HepG2 (cell line): ENCODE results near the gene MRPS14. TPM values are rescaled to one million over a fixed set of nuclear protein-coding genes. Genes with fewer than 3 reads are reported as not detected.

Source experiments
- BCL6 ChIP-seq: IDR thresholded peaks from 2 replicates; pipeline ENCODE4 v1.6.1; 2016; ENCODE audit warnings: missing genetic modification reagents, missing compliant biosample characterization
- ELF1 ChIP-seq: sonication (generic); formaldehyde crosslinking; IDR thresholded peaks from 2 replicates; pipeline ENCODE4 v1.4.0; 2020; ENCODE audit warnings: missing genetic modification reagents
- FOXP1 ChIP-seq, 2 experiments: fragments of 450-650 bp in 1 of 2; IDR thresholded peaks; 2 replicates each; pipeline ENCODE4 v1.6.1; 2017 to 2018; ENCODE audit warnings: antibody characterized with exemption in 1 of 2
- JDP2 ChIP-seq: sonication (generic); formaldehyde crosslinking; IDR thresholded peaks from 2 replicates; pipeline ENCODE4 v1.8.1; 2022; ENCODE audit warnings: missing genetic modification reagents, borderline replicate concordance
- MIER2 ChIP-seq: IDR thresholded peaks from 2 replicates; pipeline ENCODE4 v1.6.1; 2016; ENCODE audit warnings: missing biosample characterization, missing genetic modification reagents
- NFE2L1 ChIP-seq: sonication (generic); formaldehyde crosslinking; IDR thresholded peaks from 2 replicates; pipeline ENCODE4 v1.4.0; 2020; ENCODE audit warnings: missing genetic modification reagents, mild to moderate bottlenecking, borderline replicate concordance
- NFRKB ChIP-seq: fragments of 450-650 bp; IDR thresholded peaks from 2 replicates; pipeline ENCODE4 v1.6.1; 2017
- PHF8 ChIP-seq: sonication (generic); formaldehyde crosslinking; IDR thresholded peaks from 2 replicates; pipeline ENCODE4 v1.5.0; 2020; ENCODE audit warnings: missing genetic modification reagents
- SP2 ChIP-seq: sonication (generic); formaldehyde crosslinking; IDR thresholded peaks from 2 replicates; pipeline ENCODE4 v1.5.1; 2020; ENCODE audit warnings: mild to moderate bottlenecking, missing genetic modification reagents
- ZBTB14 ChIP-seq: sonication (generic); formaldehyde crosslinking; IDR thresholded peaks from 2 replicates; pipeline ENCODE4 v1.4.0; 2020; ENCODE audit warnings: missing genetic modification reagents
- ZNF431 ChIP-seq: sonication (generic); formaldehyde crosslinking; IDR thresholded peaks from 2 replicates; pipeline ENCODE4 v1.9.0; 2022; ENCODE audit warnings: missing genetic modification reagents, low read depth, mild to moderate bottlenecking, borderline replicate concordance
- ZNF644 ChIP-seq: IDR thresholded peaks from 2 replicates; pipeline ENCODE4 v1.6.1; 2016; ENCODE audit warnings: low read depth
- polyA plus RNA-seq, 8 experiments: library from polyadenylated mRNA; depleted of rRNA in 3 of 8; stranded (reverse) in 7 of 8; unstranded in 1 of 8; fragments of >200 nt; fragmentation: Illumina TruSeq in 4 of 8; extraction: Trizol in 4 of 8; gene quantifications; 2 replicates each; pipeline versions ENCODE4 v1.2.1 to v1.2.3, GENCODE V29; 2011 to 2016; ENCODE audit warnings: low read depth in 4 of 8, missing spikeins in 1 of 8, mixed read lengths in 1 of 8; ENCODE audit not compliant: insufficient read depth in 1 of 8
- total RNA-seq, 5 experiments: library from RNA; depleted of rRNA; stranded (reverse); fragments of >200 nt; fragmentation: Illumina TruSeq; extraction: Trizol; gene quantifications; 2 replicates each; pipeline ENCODE4 v1.2.3, GENCODE V29; 2016; ENCODE audit warnings: low read depth in 1 of 5
- TF ChIP-seq, protein P1 (sequence below), 2 experiments: IDR thresholded peaks; 2 replicates each; pipeline ENCODE4 v1.6.1; 2011 to 2012; ENCODE audit warnings: low read length in 2 of 2, borderline replicate concordance in 1 of 2, low read depth in 1 of 2, mild to moderate bottlenecking in 1 of 2, moderate library complexity in 1 of 2
- TF ChIP-seq, protein P2 (sequence below): sonication (generic); formaldehyde crosslinking; IDR thresholded peaks from 2 replicates; pipeline ENCODE4 v1.4.0; 2020; ENCODE audit warnings: missing genetic modification reagents
- TF ChIP-seq, protein P3 (sequence below): sonication (generic); formaldehyde crosslinking; IDR thresholded peaks from 2 replicates; pipeline ENCODE4 v1.5.0; 2020; ENCODE audit warnings: missing genetic modification reagents
- TF ChIP-seq, protein P4 (sequence below): sonication (generic); formaldehyde crosslinking; IDR thresholded peaks from 2 replicates; pipeline ENCODE4 v1.5.0; 2020; ENCODE audit warnings: mild to moderate bottlenecking, missing genetic modification reagents, moderate library complexity
- TF ChIP-seq, protein P5 (sequence below): sonication (generic); formaldehyde crosslinking; IDR thresholded peaks from 2 replicates; pipeline ENCODE4 v1.4.0; 2020; ENCODE audit warnings: mild to moderate bottlenecking, missing genetic modification reagents

MRPS14 gene
- total and polyA plus RNA-seq, 2 of the 13 experiments (the other 11 are each of a cell fraction or from before 2014, with no cell fraction given) = 36.6 to 43.2 TPM

GRCh38 chr1:175023043-175023921 is at the start of gene MRPS14 (continued):
- TF ChIP-seq, protein P1, sequence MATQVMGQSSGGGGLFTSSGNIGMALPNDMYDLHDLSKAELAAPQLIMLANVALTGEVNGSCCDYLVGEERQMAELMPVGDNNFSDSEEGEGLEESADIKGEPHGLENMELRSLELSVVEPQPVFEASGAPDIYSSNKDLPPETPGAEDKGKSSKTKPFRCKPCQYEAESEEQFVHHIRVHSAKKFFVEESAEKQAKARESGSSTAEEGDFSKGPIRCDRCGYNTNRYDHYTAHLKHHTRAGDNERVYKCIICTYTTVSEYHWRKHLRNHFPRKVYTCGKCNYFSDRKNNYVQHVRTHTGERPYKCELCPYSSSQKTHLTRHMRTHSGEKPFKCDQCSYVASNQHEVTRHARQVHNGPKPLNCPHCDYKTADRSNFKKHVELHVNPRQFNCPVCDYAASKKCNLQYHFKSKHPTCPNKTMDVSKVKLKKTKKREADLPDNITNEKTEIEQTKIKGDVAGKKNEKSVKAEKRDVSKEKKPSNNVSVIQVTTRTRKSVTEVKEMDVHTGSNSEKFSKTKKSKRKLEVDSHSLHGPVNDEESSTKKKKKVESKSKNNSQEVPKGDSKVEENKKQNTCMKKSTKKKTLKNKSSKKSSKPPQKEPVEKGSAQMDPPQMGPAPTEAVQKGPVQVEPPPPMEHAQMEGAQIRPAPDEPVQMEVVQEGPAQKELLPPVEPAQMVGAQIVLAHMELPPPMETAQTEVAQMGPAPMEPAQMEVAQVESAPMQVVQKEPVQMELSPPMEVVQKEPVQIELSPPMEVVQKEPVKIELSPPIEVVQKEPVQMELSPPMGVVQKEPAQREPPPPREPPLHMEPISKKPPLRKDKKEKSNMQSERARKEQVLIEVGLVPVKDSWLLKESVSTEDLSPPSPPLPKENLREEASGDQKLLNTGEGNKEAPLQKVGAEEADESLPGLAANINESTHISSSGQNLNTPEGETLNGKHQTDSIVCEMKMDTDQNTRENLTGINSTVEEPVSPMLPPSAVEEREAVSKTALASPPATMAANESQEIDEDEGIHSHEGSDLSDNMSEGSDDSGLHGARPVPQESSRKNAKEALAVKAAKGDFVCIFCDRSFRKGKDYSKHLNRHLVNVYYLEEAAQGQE (IDR thresholded peaks at IDR 0.05; ENCODE audit: borderline replicate concordance in 1 of 2, low read depth in 1 of 2, low read length in 2 of 2) = peak in 1 of 2 experiments; percentile 46; a peak in 1 of 4 replicates
- TF ChIP-seq ZNF431 (CRISPR knock-in tag) (peak; percentile 64; the same call in 1 of the 2 replicates), ZBTB14 (CRISPR knock-in tag) (no peak), PHF8 (CRISPR knock-in tag) (peak; percentile 94), FOXP1 (IDR thresholded peaks at IDR 0.05) (no peak), FOXP1 (CRISPR knock-in tag; IDR thresholded peaks at IDR 0.05) (peak; percentile 36; the same call in 1 of the 2 replicates), MIER2 (no peak), SP2 (CRISPR knock-in tag) (no peak), ZNF644 (0 out of 2 replicates have a peak, but pooled peaks have one; percentile 50), BCL6 (CRISPR knock-in tag) (peak; percentile 41), ELF1 (CRISPR knock-in tag) (peak; percentile 71; the same call in 1 of the 2 replicates), JDP2 (CRISPR knock-in tag) (no peak), NFRKB (peak; percentile 89), NFE2L1 (CRISPR knock-in tag) (no peak)
- TF ChIP-seq, protein P2, sequence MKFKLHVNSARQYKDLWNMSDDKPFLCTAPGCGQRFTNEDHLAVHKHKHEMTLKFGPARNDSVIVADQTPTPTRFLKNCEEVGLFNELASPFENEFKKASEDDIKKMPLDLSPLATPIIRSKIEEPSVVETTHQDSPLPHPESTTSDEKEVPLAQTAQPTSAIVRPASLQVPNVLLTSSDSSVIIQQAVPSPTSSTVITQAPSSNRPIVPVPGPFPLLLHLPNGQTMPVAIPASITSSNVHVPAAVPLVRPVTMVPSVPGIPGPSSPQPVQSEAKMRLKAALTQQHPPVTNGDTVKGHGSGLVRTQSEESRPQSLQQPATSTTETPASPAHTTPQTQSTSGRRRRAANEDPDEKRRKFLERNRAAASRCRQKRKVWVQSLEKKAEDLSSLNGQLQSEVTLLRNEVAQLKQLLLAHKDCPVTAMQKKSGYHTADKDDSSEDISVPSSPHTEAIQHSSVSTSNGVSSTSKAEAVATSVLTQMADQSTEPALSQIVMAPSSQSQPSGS (CRISPR knock-in tag) = peak; percentile 71; the same call in 1 of the 2 replicates
- TF ChIP-seq, protein P3, sequence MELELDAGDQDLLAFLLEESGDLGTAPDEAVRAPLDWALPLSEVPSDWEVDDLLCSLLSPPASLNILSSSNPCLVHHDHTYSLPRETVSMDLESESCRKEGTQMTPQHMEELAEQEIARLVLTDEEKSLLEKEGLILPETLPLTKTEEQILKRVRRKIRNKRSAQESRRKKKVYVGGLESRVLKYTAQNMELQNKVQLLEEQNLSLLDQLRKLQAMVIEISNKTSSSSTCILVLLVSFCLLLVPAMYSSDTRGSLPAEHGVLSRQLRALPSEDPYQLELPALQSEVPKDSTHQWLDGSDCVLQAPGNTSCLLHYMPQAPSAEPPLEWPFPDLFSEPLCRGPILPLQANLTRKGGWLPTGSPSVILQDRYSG (CRISPR knock-in tag) = peak; percentile 54; the same call in 1 of the 2 replicates
- TF ChIP-seq, protein P4, sequence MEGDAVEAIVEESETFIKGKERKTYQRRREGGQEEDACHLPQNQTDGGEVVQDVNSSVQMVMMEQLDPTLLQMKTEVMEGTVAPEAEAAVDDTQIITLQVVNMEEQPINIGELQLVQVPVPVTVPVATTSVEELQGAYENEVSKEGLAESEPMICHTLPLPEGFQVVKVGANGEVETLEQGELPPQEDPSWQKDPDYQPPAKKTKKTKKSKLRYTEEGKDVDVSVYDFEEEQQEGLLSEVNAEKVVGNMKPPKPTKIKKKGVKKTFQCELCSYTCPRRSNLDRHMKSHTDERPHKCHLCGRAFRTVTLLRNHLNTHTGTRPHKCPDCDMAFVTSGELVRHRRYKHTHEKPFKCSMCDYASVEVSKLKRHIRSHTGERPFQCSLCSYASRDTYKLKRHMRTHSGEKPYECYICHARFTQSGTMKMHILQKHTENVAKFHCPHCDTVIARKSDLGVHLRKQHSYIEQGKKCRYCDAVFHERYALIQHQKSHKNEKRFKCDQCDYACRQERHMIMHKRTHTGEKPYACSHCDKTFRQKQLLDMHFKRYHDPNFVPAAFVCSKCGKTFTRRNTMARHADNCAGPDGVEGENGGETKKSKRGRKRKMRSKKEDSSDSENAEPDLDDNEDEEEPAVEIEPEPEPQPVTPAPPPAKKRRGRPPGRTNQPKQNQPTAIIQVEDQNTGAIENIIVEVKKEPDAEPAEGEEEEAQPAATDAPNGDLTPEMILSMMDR = no peak
- TF ChIP-seq, protein P5, sequence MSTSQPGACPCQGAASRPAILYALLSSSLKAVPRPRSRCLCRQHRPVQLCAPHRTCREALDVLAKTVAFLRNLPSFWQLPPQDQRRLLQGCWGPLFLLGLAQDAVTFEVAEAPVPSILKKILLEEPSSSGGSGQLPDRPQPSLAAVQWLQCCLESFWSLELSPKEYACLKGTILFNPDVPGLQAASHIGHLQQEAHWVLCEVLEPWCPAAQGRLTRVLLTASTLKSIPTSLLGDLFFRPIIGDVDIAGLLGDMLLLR (CRISPR knock-in tag) = peak; percentile 72; the same call in 1 of the 2 replicates
